Activated gamma-delta T cell (primary cell): ENCODE measurements around the gene DKK2.

Source experiments
- DNase-seq: peaks from one replicate; lab custom pipeline; 2025; lab: John Stamatoyannopoulos, UW
- total RNA-seq, 2 donors: gene quantifications; one replicate each; lab custom pipeline; 2026; lab: John Stamatoyannopoulos, UW

DKK2 gene
- total RNA-seq = 0.10 to 0.17 reads per million in 2 donors

GRCh38 chr4:107035819-107036583 is at the start of gene DKK2:
TSS of gene DKK2 (minus strand) at chr4:107036313. CDS start at chr4:107035591, 722 bp downstream.
- no peak for DNase-seq

- DNase-seq = no peak
Observed at GRCh38 chr4:107077192-107077591, 41.1 kb upstream of the DKK2 start.

- peak; percentile 6 for DNase-seq
Observed at GRCh38 chr4:107072836-107073736, 37.0 kb upstream of the DKK2 start.

GRCh38 chr4:107071108-107071507 is 35.0 kb upstream of the DKK2 start:
- DNase-seq = no peak

- no peak for DNase-seq
Observed at GRCh38 chr4:107069049-107069448, 32.9 kb upstream of the DKK2 start.

- DNase-seq = no peak
Observed at GRCh38 chr4:107068116-107068515, 32.0 kb upstream of the DKK2 start.

GRCh38 chr4:107066621-107067020 is 30.5 kb upstream of the DKK2 start:
- no peak for DNase-seq

- no peak for DNase-seq
Observed at GRCh38 chr4:107065201-107065600, 29.1 kb upstream of the DKK2 start.

- DNase-seq = no peak
Observed at GRCh38 chr4:107060388-107060787, 24.3 kb upstream of the DKK2 start.

GRCh38 chr4:107058828-107059227 is 22.7 kb upstream of the DKK2 start:
- no peak for DNase-seq

GRCh38 chr4:107050525-107051135 is 14.5 kb upstream of the DKK2 start:
- DNase-seq = no peak

- DNase-seq = no peak
Observed at GRCh38 chr4:107046261-107046660, 10.1 kb upstream of the DKK2 start.

- DNase-seq = no peak
Observed at GRCh38 chr4:107044170-107044569, 8.1 kb upstream of the DKK2 start.

- no peak for DNase-seq
Observed at GRCh38 chr4:107037199-107037584, 1.1 kb upstream of the DKK2 start.

GRCh38 chr4:107036584-107037198 is 578 bp upstream of the DKK2 start:
- DNase-seq = no peak

- DNase-seq = no peak
Observed at GRCh38 chr4:107034996-107035818, 906 bp downstream of the DKK2 start.

GRCh38 chr4:107034091-107034995 is 1.8 kb downstream of the DKK2 start:
- no peak for DNase-seq

- no peak for DNase-seq
Observed at GRCh38 chr4:107027379-107027778, 8.7 kb downstream of the DKK2 start.

- DNase-seq = no peak
Observed at GRCh38 chr4:107018344-107018735, 17.8 kb downstream of the DKK2 start.
